SK-N-MC (cell line): Measurements from ENCODE around the gene PYY.
"Not testable (repeated sequence)": the region's sequence is repeated elsewhere in the genome, so short reads cannot be mapped to it uniquely, and the experiment has no call there.

Experiments
- EZH2 ChIP-seq: fragments of 200-600 bp; sonication (generic); IDR thresholded peaks from one replicate; pipeline ENCODE4 v1.6.1; 2017; ENCODE audit warnings: antibody characterized with exemption
- POLR2AphosphoS5 ChIP-seq: IDR thresholded peaks from 2 replicates; pipeline ENCODE4 v1.6.1; 2012; ENCODE audit warnings: mild to moderate bottlenecking, low read depth, low read length, borderline replicate concordance

GRCh38 chr17:43961292-43961691 lies 7.6 kb upstream of the PYY start:
- not testable (repeated sequence) for TF ChIP-seq EZH2, POLR2AphosphoS5
